GM12878 (cell line): Measurements from ENCODE around the gene DMPK. TPM values are rescaled to one million over a fixed set of nuclear protein-coding genes. Genes with fewer than 3 reads are reported as not detected.
"Not testable (repeated sequence)": the region's sequence is repeated elsewhere in the genome, so short reads cannot be mapped to it uniquely, and the experiment has no call there.

Experiments used
- ATAC-seq: fragments of 200-7000 bp; cut with Tn5 transposase; 3 replicates; pipeline ENCODE4 v1.9.1; 2020; ENCODE audit warnings: mild to moderate bottlenecking, moderate library complexity
- BruUV-seq: library from RNA; stranded (reverse); fragments of 400-500 nt; replicated peaks from 2 replicates; lab custom pipeline; 2021; lab: Mats Ljungman, UMichigan
- CTCF ChIA-PET: fragments of 300-600 bp; sonication (Branson Sonifier 250); formaldehyde crosslinking; extraction: SDS; loops from one replicate; lab custom pipeline; 2021; ENCODE audit warnings: inconsistent platforms; lab: Yijun Ruan, JAX
- POLR2A ChIA-PET: fragments of 350-600 bp; formaldehyde crosslinking; extraction: SDS; loops from one replicate; lab custom pipeline; 2021; ENCODE audit warnings: inconsistent platforms; lab: Charles Lee
- RAD21 ChIA-PET: fragments of 300-600 bp; sonication (Branson Sonifier 250); formaldehyde crosslinking; loops from one replicate; lab custom pipeline; 2023; ENCODE audit warnings: antibody characterized with exemption; ENCODE audit not compliant: unreplicated experiment; lab: Charles Lee
- SMC1A ChIA-PET: fragments of 300-600 bp; sonication (Branson Sonifier 250); formaldehyde crosslinking; loops from one replicate; lab custom pipeline; 2023; ENCODE audit not compliant: unreplicated experiment, uncharacterized antibody; lab: Charles Lee
- DNase-seq: peaks from one replicate; pipeline ENCODE4 v3.0.0-alpha.2; 2011; ENCODE audit warnings: low read depth, low spot score
- FAIRE-seq: peaks from 3 replicates; lab custom pipeline; 2011; peaks lifted over from hg19 to GRCh38; lab: Jason Lieb, UNC
- H2AFZ ChIP-seq: 2 replicates; pipeline ENCODE4 v1.6.0; 2011; ENCODE audit warnings: low read depth, low read length, control low read depth; ENCODE audit not compliant: control insufficient read depth
- H3K27ac ChIP-seq: 2 replicates; pipeline ENCODE4 v1.5.1; 2011; ENCODE audit warnings: control low read depth; ENCODE audit not compliant: control insufficient read depth, insufficient read depth
- H3K27me3 ChIP-seq, 2 experiments: replicated peaks in 1 of 2; 2 replicates each; pipeline versions ENCODE4 v1.6.0 to v1.6.1; 2011; ENCODE audit warnings: low read length in 1 of 2; ENCODE audit not compliant: control insufficient read depth in 2 of 2, insufficient read depth in 2 of 2
- H3K36me3 ChIP-seq, 2 experiments: 2 replicates each; pipeline ENCODE4 v1.5.1; 2011; ENCODE audit warnings: low read length in 1 of 2; ENCODE audit not compliant: control insufficient read depth in 2 of 2, insufficient read depth in 2 of 2
- H3K4me1 ChIP-seq: 2 replicates; pipeline ENCODE4 v1.6.1; 2011; ENCODE audit warnings: mild to moderate bottlenecking, low read length, moderate library complexity, mixed read lengths; ENCODE audit not compliant: control insufficient read depth, insufficient read depth
- H3K4me2 ChIP-seq: 2 replicates; pipeline ENCODE4 v1.6.0; 2011; ENCODE audit warnings: control low read depth; ENCODE audit not compliant: control insufficient read depth, insufficient read depth
- H3K4me3 ChIP-seq: fragments of 200-600 bp; sonication (generic); 2 replicates; pipeline ENCODE4 v1.5.1; 2016
- H3K79me2 ChIP-seq: 2 replicates; pipeline ENCODE4 v1.6.0; 2011; ENCODE audit warnings: low read length; ENCODE audit not compliant: control insufficient read depth, insufficient read depth
- H3K9ac ChIP-seq: 2 replicates; pipeline ENCODE4 v1.8.0; 2011; ENCODE audit warnings: low read length, control low read depth, mixed read lengths; ENCODE audit not compliant: control insufficient read depth, insufficient read depth
- H3K9me3 ChIP-seq: replicated peaks from 3 replicates; pipeline ENCODE4 v1.5.1; 2011; ENCODE audit warnings: mild to moderate bottlenecking, low read length; ENCODE audit not compliant: control insufficient read depth, insufficient read depth
- H4K20me1 ChIP-seq: 2 replicates; pipeline ENCODE4 v1.6.0; 2011; ENCODE audit not compliant: control insufficient read depth, insufficient read depth
- MLLT1 ChIP-seq: fragments of 450-650 bp; IDR thresholded peaks from 2 replicates; pipeline ENCODE4 v1.6.1; 2016; ENCODE audit warnings: mild to moderate bottlenecking
- WGBS: methylation state at CpG from one replicate; pipeline ENCODE4 v1.1.6; 2016; ENCODE audit warnings: low lambda C conversion rate; ENCODE audit not compliant: insufficient replicate concordance, insufficient coverage; ENCODE audit errors: missing lambda C conversion rate; 5-methylcytosine and 5-hydroxymethylcytosine counted together
- in situ Hi-C: fragments of 300-500 bp; cut with MboI; formaldehyde crosslinking; loops from 9 replicates; pipeline ENCODE4 v1.14.3; 2018; ENCODE audit warnings: mixed read lengths
- intact Hi-C: fragments of 100-400 bp; cut with micrococcal nuclease; formaldehyde crosslinking; loops from one replicate; pipeline ENCODE4 v1.14.2; 2022; ENCODE audit not compliant: unreplicated experiment
- polyA plus RNA-seq, 11 experiments: library from polyadenylated mRNA; depleted of rRNA in 4 of 11; unstranded in 6 of 11; stranded (reverse) in 5 of 11; fragments of >200 nt; fragmentation: Nextera tagmentation in 4 of 11; fragmentation: Illumina TruSeq in 1 of 11; extraction: Ambion mirVana in 4 of 11; extraction: Trizol in 1 of 11; gene quantifications; 1 replicate in 1 of 11; 2 replicates in 10 of 11; pipeline versions ENCODE4 v1.2.1 to v1.2.3, GENCODE V29; 2011 to 2016; ENCODE audit warnings: inconsistent platforms in 2 of 11, missing spikeins in 2 of 11, low read depth in 1 of 11
- total RNA-seq, 4 experiments: library from RNA; depleted of rRNA in 3 of 4; stranded (reverse); fragments of >200 nt in 3 of 4; fragmentation: Illumina TruSeq in 1 of 4; extraction: Trizol in 1 of 4; gene quantifications; 2 replicates each; pipeline versions ENCODE4 v1.2.1 to v1.2.3, GENCODE V29; 2013 to 2021

DMPK gene
- total and polyA plus RNA-seq, 10 of the 15 experiments (the other 5 are each of a cell fraction or from before 2014, with no cell fraction given): 0.60 to 33.6 (median 5.2) TPM

- peaks cover 71% of the 10 kb centered on the region for H3K79me2 ChIP-seq
- peak overlapping the region; percentile 60; the same call in 1 of the 2 replicates for H3K4me3 ChIP-seq
- H2AFZ ChIP-seq, H3K27me3 ChIP-seq, H3K9me3 ChIP-seq, BruUV-seq, intact Hi-C loops, in situ Hi-C loops, DNase-seq, H3K27ac ChIP-seq, H3K36me3 ChIP-seq, FAIRE-seq, H3K9ac ChIP-seq, RAD21 ChIA-PET, H4K20me1 ChIP-seq, H3K4me1 ChIP-seq, ATAC-seq: not testable (repeated sequence)
- ChIA-PET SMC1A (interaction anchor here (2.2 to 2.9 kb wide), 2 partner anchors 12 to 37 kb away, joined by 11 to 35 read pairs; partner anchors contain the start of genes QPCTL and SNRPD2), CTCF (interaction anchor here (1.9 kb wide), 1 partner anchor 71 kb away, joined by 5 read pairs; no protein-coding TSS in a partner anchor), POLR2A (interaction anchor here (3.8 kb wide), 1 partner anchor 11 kb away, joined by 58 read pairs; no protein-coding TSS in a partner anchor)
- peak; percentile 76; the same call in 1 of the 2 replicates for TF ChIP-seq MLLT1
- H3K4me2 ChIP-seq: peak overlapping the region; percentile 31
- WGBS: 98% methylated on average over 18 of the region's 18 CpGs
These were observed 53.6 kb downstream of the DMPK start for GRCh38 chr19:45728683-45729082.

- H3K27ac ChIP-seq, FAIRE-seq, H3K4me3 ChIP-seq, H3K9me3 ChIP-seq, H3K4me2 ChIP-seq, DNase-seq, ATAC-seq, H2AFZ ChIP-seq, intact Hi-C loops, BruUV-seq, H3K27me3 ChIP-seq, in situ Hi-C loops, H4K20me1 ChIP-seq, H3K9ac ChIP-seq: not testable (repeated sequence)
- WGBS: 98% methylated on average over 11 of the region's 11 CpGs
- ChIA-PET RAD21 (interaction anchor here (0.7 kb wide), 1 partner anchor 8 kb away, joined by 3 read pairs; no protein-coding TSS in a partner anchor), CTCF (interaction anchor here (1.0 to 1.8 kb wide), 2 partner anchors 10 to 30 kb away, joined by 4 to 9 read pairs; partner anchors contain the start of gene FBXO46), SMC1A (interaction anchor here (1.3 kb wide), 1 partner anchor 10 kb away, joined by 5 read pairs; no protein-coding TSS in a partner anchor), POLR2A (interaction anchor here (1.1 to 5.9 kb wide), 2 partner anchors 10 to 28 kb away, joined by 3 to 58 read pairs; partner anchors contain the start of genes FBXO46 and SNRPD2)
- H3K79me2 ChIP-seq: peaks cover 68% of the 10 kb centered on the region
- H3K36me3 ChIP-seq: peaks cover 8 to 25% of the 10 kb centered on the region in 2 experiments
- H3K4me1 ChIP-seq: peaks cover 13% of the 10 kb centered on the region
These were observed 62.2 kb downstream of the DMPK start for GRCh38 chr19:45720065-45720464.

Other genes with a start within 250 kb of the DMPK start
Only the 7 nearest of the 19 such genes appear.
- gene FBXO46, start 51.6 kb downstream of the DMPK start, total RNA-seq (2014; rRNA removed): 23.6 and 26.4 TPM in 2 replicates
- 8.3 and 11.0 TPM in 2 replicates for gene FBXO46, start 51.6 kb downstream of the DMPK start, total RNA-seq (2014; rRNA removed; fragmentation: Illumina TruSeq; extraction: Trizol)
- gene FBXO46, start 51.6 kb downstream of the DMPK start, total RNA-seq (2021): 50.4 and 61.5 TPM in 2 replicates
- 4.3 and 5.9 TPM in 2 replicates for gene FBXO46, start 51.6 kb downstream of the DMPK start, polyA plus RNA-seq (2011; rRNA removed)
- 11.3 and 17.2 TPM in 2 replicates for gene FBXO46, start 51.6 kb downstream of the DMPK start, polyA plus RNA-seq (2014; fragmentation: Illumina TruSeq; extraction: Trizol)
- 1 to 10 TPM; 2.5 to 7.1 TPM for gene FBXO46, start 51.6 kb downstream of the DMPK start, polyA plus RNA-seq (2014; fragmentation: Nextera tagmentation; extraction: Ambion mirVana)
- 25.3 and 31.3 TPM in 2 replicates for gene FBXO46, start 51.6 kb downstream of the DMPK start, polyA plus RNA-seq (2014; rRNA removed)
- gene FBXO46, start 51.6 kb downstream of the DMPK start, polyA plus RNA-seq (2016; fragmentation: Nextera tagmentation; extraction: Ambion mirVana): 10 to 100 TPM; 16.1 to 28.8 TPM
- gene MEIOSIN, start 49.1 kb downstream of the DMPK start, total RNA-seq (2014; rRNA removed): 0.11 and 0.17 TPM in 2 replicates
- gene MEIOSIN, start 49.1 kb downstream of the DMPK start, total RNA-seq (2014; rRNA removed; fragmentation: Illumina TruSeq; extraction: Trizol): not detected in 2 replicates
- not detected in 2 replicates for gene MEIOSIN, start 49.1 kb downstream of the DMPK start, total RNA-seq (2021)
- 0.04 and 0.11 TPM in 2 replicates for gene MEIOSIN, start 49.1 kb downstream of the DMPK start, polyA plus RNA-seq (2011; rRNA removed)
- 0.06 TPM in 1 of 2 replicates, not detected in the other for gene MEIOSIN, start 49.1 kb downstream of the DMPK start, polyA plus RNA-seq (2014; fragmentation: Illumina TruSeq; extraction: Trizol)
- gene MEIOSIN, start 49.1 kb downstream of the DMPK start, polyA plus RNA-seq (2014; fragmentation: Nextera tagmentation; extraction: Ambion mirVana): not detected
- gene MEIOSIN, start 49.1 kb downstream of the DMPK start, polyA plus RNA-seq (2014; rRNA removed): 0.04 and 0.05 TPM in 2 replicates
- under 1 TPM; 0.19 to 0.66 TPM for gene MEIOSIN, start 49.1 kb downstream of the DMPK start, polyA plus RNA-seq (2016; fragmentation: Nextera tagmentation; extraction: Ambion mirVana)
- gene SIX5, start 13.2 kb downstream of the DMPK start, total RNA-seq (2014; rRNA removed): 3.9 and 5.8 TPM in 2 replicates
- 2.7 TPM in 2 replicates for gene SIX5, start 13.2 kb downstream of the DMPK start, total RNA-seq (2014; rRNA removed; fragmentation: Illumina TruSeq; extraction: Trizol)
- gene SIX5, start 13.2 kb downstream of the DMPK start, total RNA-seq (2021): 10.1 and 10.5 TPM in 2 replicates
- gene SIX5, start 13.2 kb downstream of the DMPK start, polyA plus RNA-seq (2011; rRNA removed): 0.66 and 2.3 TPM in 2 replicates
- gene SIX5, start 13.2 kb downstream of the DMPK start, polyA plus RNA-seq (2014; fragmentation: Illumina TruSeq; extraction: Trizol): 1.2 and 3.3 TPM in 2 replicates
- gene SIX5, start 13.2 kb downstream of the DMPK start, polyA plus RNA-seq (2014; fragmentation: Nextera tagmentation; extraction: Ambion mirVana): not detected
- gene SIX5, start 13.2 kb downstream of the DMPK start, polyA plus RNA-seq (2014; rRNA removed): 8.1 and 9.8 TPM in 2 replicates
- gene SIX5, start 13.2 kb downstream of the DMPK start, polyA plus RNA-seq (2016; fragmentation: Nextera tagmentation; extraction: Ambion mirVana): 1 to 10 TPM; 1.9 to 2.3 TPM
- 28.7 and 31.2 TPM in 2 replicates for gene DMWD, start 10.4 kb upstream of the DMPK start, total RNA-seq (2014; rRNA removed)
- gene DMWD, start 10.4 kb upstream of the DMPK start, total RNA-seq (2014; rRNA removed; fragmentation: Illumina TruSeq; extraction: Trizol): 15.7 and 17.8 TPM in 2 replicates
- 51.3 and 56.0 TPM in 2 replicates for gene DMWD, start 10.4 kb upstream of the DMPK start, total RNA-seq (2021)
- gene DMWD, start 10.4 kb upstream of the DMPK start, polyA plus RNA-seq (2011; rRNA removed): 8.2 and 13.2 TPM in 2 replicates
- gene DMWD, start 10.4 kb upstream of the DMPK start, polyA plus RNA-seq (2014; fragmentation: Illumina TruSeq; extraction: Trizol): 5.3 and 10.1 TPM in 2 replicates
- gene DMWD, start 10.4 kb upstream of the DMPK start, polyA plus RNA-seq (2014; fragmentation: Nextera tagmentation; extraction: Ambion mirVana): 1 to 10 TPM; 3.5 to 3.8 TPM
- 31.7 and 38.9 TPM in 2 replicates for gene DMWD, start 10.4 kb upstream of the DMPK start, polyA plus RNA-seq (2014; rRNA removed)
- gene DMWD, start 10.4 kb upstream of the DMPK start, polyA plus RNA-seq (2016; fragmentation: Nextera tagmentation; extraction: Ambion mirVana): 1 to 10 TPM; 5.2 to 7.6 TPM
- 0.06 and 0.16 TPM in 2 replicates for gene RSPH6A, start 32.8 kb upstream of the DMPK start, total RNA-seq (2014; rRNA removed)
- 0.14 and 0.18 TPM in 2 replicates for gene RSPH6A, start 32.8 kb upstream of the DMPK start, total RNA-seq (2014; rRNA removed; fragmentation: Illumina TruSeq; extraction: Trizol)
- gene RSPH6A, start 32.8 kb upstream of the DMPK start, total RNA-seq (2021): 0.37 and 0.41 TPM in 2 replicates
- gene RSPH6A, start 32.8 kb upstream of the DMPK start, polyA plus RNA-seq (2011; rRNA removed): 0.06 TPM in 1 of 2 replicates, not detected in the other
- 0.03 TPM in 1 of 2 replicates, not detected in the other for gene RSPH6A, start 32.8 kb upstream of the DMPK start, polyA plus RNA-seq (2014; fragmentation: Illumina TruSeq; extraction: Trizol)
- not detected for gene RSPH6A, start 32.8 kb upstream of the DMPK start, polyA plus RNA-seq (2014; fragmentation: Nextera tagmentation; extraction: Ambion mirVana)
- 0.29 and 0.37 TPM in 2 replicates for gene RSPH6A, start 32.8 kb upstream of the DMPK start, polyA plus RNA-seq (2014; rRNA removed)
- gene RSPH6A, start 32.8 kb upstream of the DMPK start, polyA plus RNA-seq (2016; fragmentation: Nextera tagmentation; extraction: Ambion mirVana): under 1 TPM in 1 of 2 experiments, not detected in 1; 0.25 TPM
- gene SYMPK, start 80.7 kb upstream of the DMPK start, total RNA-seq (2014; rRNA removed): 41.3 and 51.1 TPM in 2 replicates
- 30.3 and 33.9 TPM in 2 replicates for gene SYMPK, start 80.7 kb upstream of the DMPK start, total RNA-seq (2014; rRNA removed; fragmentation: Illumina TruSeq; extraction: Trizol)
- 107 and 109 TPM in 2 replicates for gene SYMPK, start 80.7 kb upstream of the DMPK start, total RNA-seq (2021)
- 65.6 and 105 TPM in 2 replicates for gene SYMPK, start 80.7 kb upstream of the DMPK start, polyA plus RNA-seq (2011; rRNA removed)
- gene SYMPK, start 80.7 kb upstream of the DMPK start, polyA plus RNA-seq (2014; fragmentation: Illumina TruSeq; extraction: Trizol): 46.5 and 72.4 TPM in 2 replicates
- gene SYMPK, start 80.7 kb upstream of the DMPK start, polyA plus RNA-seq (2014; fragmentation: Nextera tagmentation; extraction: Ambion mirVana): under 1 TPM; 0.49 to 0.79 TPM
- gene SYMPK, start 80.7 kb upstream of the DMPK start, polyA plus RNA-seq (2014; rRNA removed): 88.0 and 99.6 TPM in 2 replicates
- 10 to 100 TPM; 30.4 to 30.8 TPM for gene SYMPK, start 80.7 kb upstream of the DMPK start, polyA plus RNA-seq (2016; fragmentation: Nextera tagmentation; extraction: Ambion mirVana)
- gene FOXA3, start 81.8 kb upstream of the DMPK start, total RNA-seq (2014; rRNA removed): 0.11 TPM in 2 replicates
- gene FOXA3, start 81.8 kb upstream of the DMPK start, total RNA-seq (2014; rRNA removed; fragmentation: Illumina TruSeq; extraction: Trizol): 0.09 TPM in 1 of 2 replicates, not detected in the other
- 0.31 TPM in 1 of 2 replicates, not detected in the other for gene FOXA3, start 81.8 kb upstream of the DMPK start, total RNA-seq (2021)
- 0.65 and 0.83 TPM in 2 replicates for gene FOXA3, start 81.8 kb upstream of the DMPK start, polyA plus RNA-seq (2011; rRNA removed)
- gene FOXA3, start 81.8 kb upstream of the DMPK start, polyA plus RNA-seq (2014; fragmentation: Illumina TruSeq; extraction: Trizol): not detected in 2 replicates
- gene FOXA3, start 81.8 kb upstream of the DMPK start, polyA plus RNA-seq (2014; fragmentation: Nextera tagmentation; extraction: Ambion mirVana): under 1 TPM in 1 of 2 experiments, not detected in 1; 0.04 TPM
- gene FOXA3, start 81.8 kb upstream of the DMPK start, polyA plus RNA-seq (2014; rRNA removed): 0.05 TPM in 2 replicates
- gene FOXA3, start 81.8 kb upstream of the DMPK start, polyA plus RNA-seq (2016; fragmentation: Nextera tagmentation; extraction: Ambion mirVana): not detected